HG03565 (cell line): ENCODE results near the gene C19orf73.

ENCODE experiments used
- ATAC-seq: cut with Tn5 transposase; IDR thresholded peaks from one replicate; pipeline ENCODE4 v1.9.1; 2021; ENCODE audit warnings: mild to moderate bottlenecking, moderate library complexity; ENCODE audit not compliant: unreplicated experiment

C19orf73 gene

GRCh38 chr19:49118565-49119410 lies at the start of gene C19orf73:
Gene C19orf73, minus strand, starts transcription at chr19:49119143. Its CDS starts 121 bp downstream, at chr19:49119022.
- peak; percentile 64 for ATAC-seq

GRCh38 chr19:49168421-49168820 lies 49.5 kb upstream of the C19orf73 start:
- ATAC-seq, result no peak

GRCh38 chr19:49167857-49168409 lies 49.0 kb upstream of the C19orf73 start:
- ATAC-seq, result no peak

GRCh38 chr19:49165865-49166301 lies 46.9 kb upstream of the C19orf73 start:
- ATAC-seq, result no peak

- ATAC-seq, result no peak
These were observed 46.3 kb upstream of the C19orf73 start for GRCh38 chr19:49165111-49165750.

- ATAC-seq, result no peak
These were observed 43.0 kb upstream of the C19orf73 start for GRCh38 chr19:49161987-49162386.

- ATAC-seq, result no peak
These were observed 41.7 kb upstream of the C19orf73 start for GRCh38 chr19:49160450-49161189.

- no peak for ATAC-seq
These were observed 38.7 kb upstream of the C19orf73 start, which contains the start of gene TRPM4 for GRCh38 chr19:49157445-49158224. Gene TRPM4, plus strand, starts transcription at chr19:49157792. Its CDS starts 75 bp downstream, at chr19:49157867.

GRCh38 chr19:49155820-49156346 lies 36.9 kb upstream of the C19orf73 start:
- ATAC-seq, result no peak

GRCh38 chr19:49155005-49155819 lies 36.3 kb upstream of the C19orf73 start, which contains the start of gene HRC:
Gene HRC, minus strand, starts transcription at chr19:49155396. Its CDS starts 159 bp downstream, at chr19:49155237.
- no peak for ATAC-seq

- ATAC-seq, result no peak
These were observed 35.3 kb upstream of the C19orf73 start for GRCh38 chr19:49154279-49154678.

GRCh38 chr19:49153167-49153809 lies 34.3 kb upstream of the C19orf73 start:
- ATAC-seq, result no peak

- no peak for ATAC-seq
These were observed 33.2 kb upstream of the C19orf73 start for GRCh38 chr19:49152119-49152550.

GRCh38 chr19:49151267-49152118 lies 32.5 kb upstream of the C19orf73 start:
- ATAC-seq, result no peak

GRCh38 chr19:49150944-49151243 lies 32.0 kb upstream of the C19orf73 start:
- ATAC-seq, result no peak

- ATAC-seq, result no peak
These were observed 31.4 kb upstream of the C19orf73 start for GRCh38 chr19:49150106-49150943.

GRCh38 chr19:49149652-49150105 lies 30.7 kb upstream of the C19orf73 start:
- no peak for ATAC-seq
